ENCODE measurements around the gene PLPP4. TPM values are rescaled to one million over a fixed set of nuclear protein-coding genes. Genes with fewer than 3 reads are reported as not detected.

Gene PLPP4
- total RNA-seq, 1 donor from 2014 or later = not detected

GRCh38 chr10:120555842-120556532 is 99.0 kb downstream of the PLPP4 start:
- DNase-seq (ENCODE audit: low spot score) = no peak
- H3K4me1 Mint-ChIP-seq (ENCODE audit: unreplicated experiment) = no peaks in the 10 kb centered on the region
- H3K4me3 Mint-ChIP-seq (ENCODE audit: unreplicated experiment) = no peak overlapping the region
- H3K36me3 Mint-ChIP-seq (ENCODE audit: low read depth, unreplicated experiment) = no peaks in the 10 kb centered on the region
- no peak overlapping the region for H3K27ac Mint-ChIP-seq (ENCODE audit: unreplicated experiment)
- H3K27me3 Mint-ChIP-seq (ENCODE audit: unreplicated experiment) = no peaks in the 10 kb centered on the region
- TF ChIP-seq, protein P1, sequence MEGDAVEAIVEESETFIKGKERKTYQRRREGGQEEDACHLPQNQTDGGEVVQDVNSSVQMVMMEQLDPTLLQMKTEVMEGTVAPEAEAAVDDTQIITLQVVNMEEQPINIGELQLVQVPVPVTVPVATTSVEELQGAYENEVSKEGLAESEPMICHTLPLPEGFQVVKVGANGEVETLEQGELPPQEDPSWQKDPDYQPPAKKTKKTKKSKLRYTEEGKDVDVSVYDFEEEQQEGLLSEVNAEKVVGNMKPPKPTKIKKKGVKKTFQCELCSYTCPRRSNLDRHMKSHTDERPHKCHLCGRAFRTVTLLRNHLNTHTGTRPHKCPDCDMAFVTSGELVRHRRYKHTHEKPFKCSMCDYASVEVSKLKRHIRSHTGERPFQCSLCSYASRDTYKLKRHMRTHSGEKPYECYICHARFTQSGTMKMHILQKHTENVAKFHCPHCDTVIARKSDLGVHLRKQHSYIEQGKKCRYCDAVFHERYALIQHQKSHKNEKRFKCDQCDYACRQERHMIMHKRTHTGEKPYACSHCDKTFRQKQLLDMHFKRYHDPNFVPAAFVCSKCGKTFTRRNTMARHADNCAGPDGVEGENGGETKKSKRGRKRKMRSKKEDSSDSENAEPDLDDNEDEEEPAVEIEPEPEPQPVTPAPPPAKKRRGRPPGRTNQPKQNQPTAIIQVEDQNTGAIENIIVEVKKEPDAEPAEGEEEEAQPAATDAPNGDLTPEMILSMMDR (IDR thresholded peaks at IDR 0.05; ENCODE audit: unreplicated experiment) = no peak
- H3K9me3 Mint-ChIP-seq (ENCODE audit: unreplicated experiment) = no peaks in the 10 kb centered on the region

GRCh38 chr10:120557311-120557710 is 100.3 kb downstream of the PLPP4 start:
- H3K27me3 Mint-ChIP-seq (ENCODE audit: unreplicated experiment) = no peaks in the 10 kb centered on the region
- no peaks in the 10 kb centered on the region for H3K36me3 Mint-ChIP-seq (ENCODE audit: low read depth, unreplicated experiment)
- no peaks in the 10 kb centered on the region for H3K9me3 Mint-ChIP-seq (ENCODE audit: unreplicated experiment)
- no peaks in the 10 kb centered on the region for H3K4me1 Mint-ChIP-seq (ENCODE audit: unreplicated experiment)
- H3K4me3 Mint-ChIP-seq (ENCODE audit: unreplicated experiment) = no peak overlapping the region
- no peak for DNase-seq (ENCODE audit: low spot score)
- no peak overlapping the region for H3K27ac Mint-ChIP-seq (ENCODE audit: unreplicated experiment)
- TF ChIP-seq, protein P1 (IDR thresholded peaks at IDR 0.05; ENCODE audit: unreplicated experiment) = no peak

DNA sequence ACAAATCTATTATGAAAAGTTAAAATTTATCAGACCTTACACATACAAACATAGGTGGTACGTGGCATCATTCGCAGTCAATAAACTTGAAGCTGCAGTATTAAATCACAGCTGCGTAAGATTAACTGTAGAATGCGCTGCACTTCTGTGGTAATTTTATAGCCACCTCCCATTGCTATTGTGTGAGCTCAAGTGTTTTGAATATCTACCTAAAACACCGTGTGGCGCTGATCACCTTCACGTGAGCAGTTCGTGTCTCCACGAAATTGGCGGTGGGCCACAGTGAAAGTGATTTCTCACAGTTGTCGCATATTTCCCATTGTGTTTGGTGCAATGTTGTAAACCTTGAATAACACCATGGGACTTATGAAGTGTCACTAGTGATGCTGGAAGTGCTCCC is 102.8 kb downstream of the PLPP4 start:
- Mint-ChIP-seq H3K27me3 (ENCODE audit: unreplicated experiment) (no peaks in the 10 kb centered on the region), H3K9me3 (ENCODE audit: unreplicated experiment) (no peaks in the 10 kb centered on the region), H3K4me1 (ENCODE audit: unreplicated experiment) (no peaks in the 10 kb centered on the region), H3K4me3 (ENCODE audit: unreplicated experiment) (no peak overlapping the region), H3K27ac (ENCODE audit: unreplicated experiment) (no peak overlapping the region), H3K36me3 (ENCODE audit: low read depth, unreplicated experiment) (no peaks in the 10 kb centered on the region)
- DNase-seq (ENCODE audit: low spot score) = no peak
- TF ChIP-seq, protein P1 (IDR thresholded peaks at IDR 0.05; ENCODE audit: unreplicated experiment) = no peak

DNA sequence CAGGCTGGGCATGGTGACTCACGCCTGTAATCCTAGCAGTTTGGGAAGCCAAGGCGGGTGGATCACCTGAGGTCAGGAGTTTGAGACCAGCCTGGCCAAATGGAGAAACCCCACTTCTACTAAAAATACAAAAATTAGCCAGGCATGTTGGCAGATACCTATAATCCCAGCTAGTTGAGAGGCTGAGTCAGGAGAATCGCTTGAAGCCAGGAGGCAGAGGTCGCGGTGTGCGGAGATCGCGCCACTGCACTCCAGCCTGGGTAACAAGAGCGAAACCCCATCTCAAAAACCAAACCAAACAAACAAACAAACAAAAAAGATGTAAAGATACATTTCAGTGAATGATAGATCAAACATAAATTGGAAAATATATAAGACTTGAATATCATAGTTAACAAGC is 105.9 kb downstream of the PLPP4 start:
- TF ChIP-seq, protein P1 (IDR thresholded peaks at IDR 0.05; ENCODE audit: unreplicated experiment) = no peak
- no peaks in the 10 kb centered on the region for H3K27me3 Mint-ChIP-seq (ENCODE audit: unreplicated experiment)
- H3K4me1 Mint-ChIP-seq (ENCODE audit: unreplicated experiment) = no peaks in the 10 kb centered on the region
- H3K36me3 Mint-ChIP-seq (ENCODE audit: low read depth, unreplicated experiment) = no peaks in the 10 kb centered on the region
- no peak overlapping the region for H3K4me3 Mint-ChIP-seq (ENCODE audit: unreplicated experiment)
- DNase-seq (ENCODE audit: low spot score) = no peak
- H3K27ac Mint-ChIP-seq (ENCODE audit: unreplicated experiment) = no peak overlapping the region
- no peaks in the 10 kb centered on the region for H3K9me3 Mint-ChIP-seq (ENCODE audit: unreplicated experiment)

- no peaks in the 10 kb centered on the region for H3K36me3 Mint-ChIP-seq (ENCODE audit: low read depth, unreplicated experiment)
- peaks cover 2% of the 10 kb centered on the region for H3K27me3 Mint-ChIP-seq (ENCODE audit: unreplicated experiment)
- DNase-seq (ENCODE audit: low spot score) = no peak
- no peak overlapping the region for H3K27ac Mint-ChIP-seq (ENCODE audit: unreplicated experiment)
- peaks cover 3% of the 10 kb centered on the region for H3K4me1 Mint-ChIP-seq (ENCODE audit: unreplicated experiment)
- no peak overlapping the region for H3K4me3 Mint-ChIP-seq (ENCODE audit: unreplicated experiment)
- TF ChIP-seq, protein P1 (IDR thresholded peaks at IDR 0.05; ENCODE audit: unreplicated experiment) = no peak
- no peaks in the 10 kb centered on the region for H3K9me3 Mint-ChIP-seq (ENCODE audit: unreplicated experiment)
Measured at GRCh38 chr10:120570418-120570817, 113.4 kb downstream of the PLPP4 start.
